ENCODE results near the gene SORCS3. TPM values are rescaled to one million over a fixed set of nuclear protein-coding genes. Genes with fewer than 3 reads are reported as not detected.

SORCS3 gene
- total RNA-seq, 4 donors from 2014 or later = 0.26 to 0.50 (median 0.41) TPM

DNA sequence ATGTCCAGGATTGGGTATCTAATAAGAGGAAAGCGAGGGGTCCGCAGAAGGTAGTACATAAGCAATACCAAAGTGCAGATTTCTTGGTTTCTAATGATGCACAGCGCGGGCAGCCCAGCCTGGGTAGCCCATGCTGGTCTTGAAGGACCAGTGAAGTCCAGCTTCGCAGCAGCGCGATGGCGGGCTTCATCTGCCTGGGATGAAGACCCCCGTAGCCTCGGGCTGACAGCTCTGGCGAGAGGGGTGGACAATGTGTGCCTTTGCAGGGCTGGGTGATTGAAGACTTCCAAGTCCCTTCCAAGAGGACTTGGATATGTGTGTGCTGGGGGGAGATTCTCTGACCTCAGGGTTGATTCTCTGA, 2.2 kb downstream of the SORCS3 start:
- Histone ChIP-seq H3K4me1 (peaks cover 0 to 50% (median 44%) of the 10 kb centered on the region in 4 donors), H3K27me3 (peaks cover 0 to 69% (median 14%) of the 10 kb centered on the region in 4 donors), H3K27ac (replicated peaks in 1 of 4) (no peak overlapping the region), H3K9me3 (no peaks in the 10 kb centered on the region), H3K4me3 (no peak overlapping the region), H3K36me3 (no peaks in the 10 kb centered on the region)
- WGBS = 85% methylated on average over 4 of the region's 11 CpGs
- DNase-seq (ENCODE audit: extremely low spot score) = peak; percentile 86
- intact Hi-C loops (cut with DNase I) = loop anchor here (10.0 kb wide), 1 partner anchor 282 kb away; no protein-coding TSS in a partner anchor
- TF ChIP-seq POLR2AphosphoS5 (IDR thresholded peaks at IDR 0.05) (no peak), POLR2A (IDR thresholded peaks at IDR 0.05; ENCODE audit: low read depth) (no peak), EP300 (IDR thresholded peaks at IDR 0.05) (no peak)
- TF ChIP-seq, protein P1, sequence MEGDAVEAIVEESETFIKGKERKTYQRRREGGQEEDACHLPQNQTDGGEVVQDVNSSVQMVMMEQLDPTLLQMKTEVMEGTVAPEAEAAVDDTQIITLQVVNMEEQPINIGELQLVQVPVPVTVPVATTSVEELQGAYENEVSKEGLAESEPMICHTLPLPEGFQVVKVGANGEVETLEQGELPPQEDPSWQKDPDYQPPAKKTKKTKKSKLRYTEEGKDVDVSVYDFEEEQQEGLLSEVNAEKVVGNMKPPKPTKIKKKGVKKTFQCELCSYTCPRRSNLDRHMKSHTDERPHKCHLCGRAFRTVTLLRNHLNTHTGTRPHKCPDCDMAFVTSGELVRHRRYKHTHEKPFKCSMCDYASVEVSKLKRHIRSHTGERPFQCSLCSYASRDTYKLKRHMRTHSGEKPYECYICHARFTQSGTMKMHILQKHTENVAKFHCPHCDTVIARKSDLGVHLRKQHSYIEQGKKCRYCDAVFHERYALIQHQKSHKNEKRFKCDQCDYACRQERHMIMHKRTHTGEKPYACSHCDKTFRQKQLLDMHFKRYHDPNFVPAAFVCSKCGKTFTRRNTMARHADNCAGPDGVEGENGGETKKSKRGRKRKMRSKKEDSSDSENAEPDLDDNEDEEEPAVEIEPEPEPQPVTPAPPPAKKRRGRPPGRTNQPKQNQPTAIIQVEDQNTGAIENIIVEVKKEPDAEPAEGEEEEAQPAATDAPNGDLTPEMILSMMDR (IDR thresholded peaks at IDR 0.05) = no peak

DNA sequence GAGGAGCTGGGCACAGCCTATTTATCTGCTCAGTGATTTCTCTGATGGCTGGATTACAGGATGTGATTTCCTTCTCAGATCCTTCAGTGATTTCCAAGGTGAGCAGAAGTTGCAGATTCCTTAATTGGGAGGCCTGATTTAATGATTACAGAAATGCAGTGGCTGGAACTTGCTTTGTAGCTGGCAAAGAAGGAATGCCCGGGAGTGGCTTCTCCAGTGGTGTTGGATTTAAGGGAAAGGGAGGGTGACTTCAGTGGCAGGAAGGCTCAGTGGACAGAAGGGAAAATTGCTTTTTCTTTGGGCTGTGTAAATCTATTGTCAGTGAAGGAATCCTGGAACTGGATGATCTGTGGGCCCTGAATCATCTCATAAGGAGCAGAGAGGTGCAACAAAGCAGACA, 5.1 kb downstream of the SORCS3 start:
- Histone ChIP-seq H3K27ac (replicated peaks in 1 of 4) (no peak overlapping the region), H3K27me3 (peaks cover 0 to 40% (median 4%) of the 10 kb centered on the region in 4 donors), H3K9me3 (no peaks in the 10 kb centered on the region), H3K4me1 (peaks cover 0 to 22% (median 19%) of the 10 kb centered on the region in 4 donors), H3K4me3 (no peak overlapping the region), H3K36me3 (no peaks in the 10 kb centered on the region)
- no peak for DNase-seq (ENCODE audit: extremely low spot score)
- TF ChIP-seq, protein P1 (IDR thresholded peaks at IDR 0.05) = no peak
- no peak for TF ChIP-seq POLR2A (IDR thresholded peaks at IDR 0.05; ENCODE audit: low read depth)
- no peak for TF ChIP-seq POLR2AphosphoS5 (IDR thresholded peaks at IDR 0.05)
- no peak for TF ChIP-seq EP300 (IDR thresholded peaks at IDR 0.05)
- WGBS = 86% methylated on average over 1 of the region's 1 CpG
- intact Hi-C loops (cut with DNase I) = loop anchor here (10.0 kb wide), 1 partner anchor 279 kb away; no protein-coding TSS in a partner anchor

DNA sequence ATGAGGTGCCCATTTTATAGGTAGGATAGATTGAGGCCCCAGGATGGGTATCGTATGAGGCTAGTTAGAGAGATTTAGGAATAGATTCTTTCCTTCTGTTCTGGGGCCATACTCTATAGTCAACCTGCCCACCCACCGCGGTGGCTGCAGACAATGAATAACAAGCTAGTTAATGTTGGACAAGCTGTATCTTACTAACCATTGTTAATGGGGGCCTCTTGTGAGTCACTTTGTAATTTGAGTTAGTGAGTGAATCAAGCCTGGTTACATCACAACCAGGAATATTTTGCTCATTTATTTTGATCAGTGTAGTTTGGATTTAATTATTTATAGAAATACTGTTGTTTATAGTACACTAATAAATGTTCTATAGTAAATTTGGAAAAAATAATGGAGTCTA, 7.3 kb downstream of the SORCS3 start:
- Histone ChIP-seq H3K9me3 (no peaks in the 10 kb centered on the region), H3K4me3 (no peak overlapping the region), H3K4me1 (no peaks in the 10 kb centered on the region), H3K36me3 (no peaks in the 10 kb centered on the region), H3K27me3 (peaks cover 0 to 21% (median 0%) of the 10 kb centered on the region in 4 donors), H3K27ac (replicated peaks in 1 of 4) (no peak overlapping the region)
- TF ChIP-seq, protein P1 (IDR thresholded peaks at IDR 0.05) = no peak
- TF ChIP-seq POLR2AphosphoS5 (IDR thresholded peaks at IDR 0.05) = no peak
- 60% methylated on average over 3 of the region's 3 CpGs for WGBS
- DNase-seq (ENCODE audit: extremely low spot score) = no peak
- intact Hi-C loops (cut with DNase I) = loop anchor here (10.0 kb wide), 1 partner anchor 276 kb away; no protein-coding TSS in a partner anchor

DNA sequence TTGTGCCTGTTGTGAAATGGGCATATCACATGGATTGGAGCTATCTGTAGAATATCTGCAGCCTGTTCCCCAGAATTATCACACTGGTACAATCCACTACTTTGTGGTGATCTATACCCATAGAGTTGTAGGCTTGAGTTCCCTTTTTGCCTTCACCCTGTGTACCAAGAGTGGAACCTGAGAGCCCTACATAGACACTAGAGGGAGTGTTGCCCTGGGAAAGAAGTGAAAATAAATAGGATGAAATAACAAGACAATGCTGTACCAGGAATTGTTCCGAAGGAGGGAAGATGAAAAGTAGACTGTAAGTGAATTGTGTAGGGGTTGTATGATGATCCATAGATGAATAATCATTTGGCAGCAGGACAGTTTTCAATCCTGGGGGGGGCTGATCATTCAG, 9.0 kb downstream of the SORCS3 start:
- H3K9me3 ChIP-seq = no peaks in the 10 kb centered on the region
- H3K36me3 ChIP-seq = no peaks in the 10 kb centered on the region
- TF ChIP-seq, protein P1 (IDR thresholded peaks at IDR 0.05) = peak in 2 of 3 experiments; percentile 12 to 20
- TF ChIP-seq POLR2AphosphoS5 (IDR thresholded peaks at IDR 0.05) = no peak
- TF ChIP-seq EP300 (IDR thresholded peaks at IDR 0.05) = no peak
- TF ChIP-seq POLR2A (IDR thresholded peaks at IDR 0.05; ENCODE audit: low read depth) = no peak
- intact Hi-C loops (cut with DNase I) = no loop called here
- H3K27ac ChIP-seq (replicated peaks in 1 of 4) = no peak overlapping the region
- no peaks in the 10 kb centered on the region for H3K4me1 ChIP-seq
- WGBS = 50% methylated on average over 1 of the region's 1 CpG
- H3K27me3 ChIP-seq = peaks cover 0 to 8% (median 0%) of the 10 kb centered on the region in 4 donors
- no peak overlapping the region for H3K4me3 ChIP-seq
- no peak for DNase-seq (ENCODE audit: extremely low spot score)

All from esophagus muscularis mucosa (tissue), 4 donors.